A549 (cell line): ENCODE data around the gene WDR82. TPM values are rescaled to one million over a fixed set of nuclear protein-coding genes. Genes with fewer than 3 reads are reported as not detected.
A peak's percentile ranks its signal among the peaks of the same experiment; 100 is the strongest.

Experiments
- ATAC-seq, 2 experiments: fragments of 200-7000 bp in 1 of 2; fragments of >200 bp in 1 of 2; cut with Nextera tagmentation in 1 of 2; cut with Tn5 transposase in 1 of 2; 3 replicates each; pipeline versions ENCODE4 v1.8.0 to v1.9.1; 2018 to 2020; ENCODE audit warnings: mild to moderate bottlenecking in 1 of 2, moderate library complexity in 1 of 2
- CTCF ChIA-PET: fragments of 300-600 bp; sonication (Branson Sonifier 250); formaldehyde crosslinking; extraction: SDS; loops from one replicate; lab custom pipeline; 2021; ENCODE audit warnings: antibody characterized with exemption, inconsistent platforms; lab: Yijun Ruan, JAX
- POLR2A ChIA-PET: fragments of 350-600 bp; formaldehyde crosslinking; extraction: SDS; loops from one replicate; lab custom pipeline; 2021; ENCODE audit warnings: antibody characterized with exemption, inconsistent platforms; lab: Yijun Ruan, JAX
- DNase-seq, 2 experiments: peaks; one replicate each; pipeline versions ENCODE4 v3.0.0 to v3.0.0-alpha.2; 2011 to 2016; ENCODE audit warnings: low read depth in 1 of 2, low spot score in 1 of 2
- FAIRE-seq: peaks from 2 replicates; lab custom pipeline; 2011; peaks lifted over from hg19 to GRCh38; lab: Jason Lieb, UNC
- H3K27ac ChIP-seq, 2 experiments: fragments of >200 bp; sonication (Bioruptor Twin); formaldehyde crosslinking; 3 replicates each; pipeline ENCODE4 v1.5.1; 2016 to 2017
- H3K4me1 ChIP-seq: fragments of >200 bp; sonication (Bioruptor Twin); formaldehyde crosslinking; 3 replicates; pipeline ENCODE4 v1.6.1; 2016
- H3K4me2 ChIP-seq: fragments of >200 bp; sonication (Bioruptor Twin); formaldehyde crosslinking; 3 replicates; pipeline ENCODE4 v1.6.1; 2016
- H3K4me3 ChIP-seq: fragments of >200 bp; sonication (Bioruptor Twin); formaldehyde crosslinking; 3 replicates; pipeline ENCODE4 v1.5.1; 2016
- H3K9me3 ChIP-seq: fragments of >200 bp; sonication (Bioruptor Twin); formaldehyde crosslinking; 3 replicates; pipeline ENCODE4 v1.6.1; 2016
- CEBPB ChIP-seq, 2 experiments: fragments of >200 bp in 1 of 2; sonication (Bioruptor Twin) in 1 of 2; formaldehyde crosslinking in 1 of 2; IDR thresholded peaks; 2 replicates each; pipeline ENCODE4 v1.6.1; 2012 to 2016
- CHD4 ChIP-seq: fragments of 200-600 bp; sonication (generic); IDR thresholded peaks from 2 replicates; pipeline ENCODE4 v1.6.1; 2016; ENCODE audit warnings: antibody characterized with exemption, mild to moderate bottlenecking, borderline replicate concordance
- E2F6 ChIP-seq: IDR thresholded peaks from 2 replicates; pipeline ENCODE4 v1.6.1; 2012; ENCODE audit warnings: low read depth, borderline replicate concordance
- EHMT2 ChIP-seq: fragments of 200-600 bp; sonication (generic); IDR thresholded peaks from 2 replicates; pipeline ENCODE4 v1.6.1; 2016; ENCODE audit warnings: antibody characterized with exemption, low read depth, mild to moderate bottlenecking, moderate library complexity
- HES2 ChIP-seq: fragments of >200 bp; sonication (Bioruptor Twin); formaldehyde crosslinking; IDR thresholded peaks from 2 replicates; pipeline ENCODE4 v1.6.1; 2016
- HEYL ChIP-seq: fragments of 250-450 bp; sonication (Bioruptor Pico); IDR thresholded peaks from 2 replicates; pipeline ENCODE4 v1.8.0; 2021; ENCODE audit warnings: mild to moderate bottlenecking, moderate library complexity
- HOXB5 ChIP-seq: fragments of 250-450 bp; sonication (Bioruptor Pico); IDR thresholded peaks from 2 replicates; pipeline ENCODE4 v1.5.0; 2020; ENCODE audit warnings: mild to moderate bottlenecking, moderate library complexity
- JUN ChIP-seq, 2 experiments: fragments of >200 bp; sonication (Bioruptor Twin); formaldehyde crosslinking; IDR thresholded peaks; 2 replicates in 1 of 2; 3 replicates in 1 of 2; pipeline ENCODE4 v1.6.1; 2016 to 2017
- JUNB ChIP-seq: fragments of >200 bp; sonication (Bioruptor Twin); formaldehyde crosslinking; IDR thresholded peaks from 2 replicates; pipeline ENCODE4 v1.6.1; 2016
- KDM5A ChIP-seq: fragments of 200-600 bp; sonication (generic); IDR thresholded peaks from 2 replicates; pipeline ENCODE4 v1.6.1; 2016; ENCODE audit warnings: antibody characterized with exemption, mild to moderate bottlenecking
- MAFK ChIP-seq: fragments of 450-650 bp; IDR thresholded peaks from 2 replicates; pipeline ENCODE4 v1.6.1; 2014; ENCODE audit not compliant: partially characterized antibody
- MAX ChIP-seq: IDR thresholded peaks from 2 replicates; pipeline ENCODE4 v1.6.1; 2012
- MAZ ChIP-seq: fragments of 150-350 bp; IDR thresholded peaks from 2 replicates; pipeline ENCODE4 v1.6.1; 2014; ENCODE audit warnings: antibody characterized with exemption, low read depth, low read length, borderline replicate concordance
- MYC ChIP-seq: IDR thresholded peaks from 2 replicates; pipeline ENCODE4 v1.6.1; 2012; ENCODE audit warnings: mild to moderate bottlenecking, inconsistent platforms, low read length, improper control_type of control experiment, borderline replicate concordance
- NFE2L2 ChIP-seq: fragments of 150-350 bp; conservative IDR thresholded peaks from 2 replicates; pipeline ENCODE4 v1.6.1; 2014; ENCODE audit warnings: low read length
- PHF8 ChIP-seq: fragments of 200-600 bp; sonication (generic); IDR thresholded peaks from 2 replicates; pipeline ENCODE4 v1.6.1; 2016; ENCODE audit warnings: low read depth, mild to moderate bottlenecking, antibody characterized with exemption, moderate library complexity, borderline replicate concordance
- RCOR1 ChIP-seq: fragments of 150-350 bp; IDR thresholded peaks from 2 replicates; pipeline ENCODE4 v1.6.1; 2014; ENCODE audit warnings: antibody characterized with exemption, low read length, low read depth
- RFX5 ChIP-seq: fragments of 450-650 bp; IDR thresholded peaks from 2 replicates; pipeline ENCODE4 v1.7.1; 2014; ENCODE audit warnings: antibody characterized with exemption, mild to moderate bottlenecking, moderate library complexity
- RNF2 ChIP-seq: fragments of 200-600 bp; sonication (generic); IDR thresholded peaks from 2 replicates; pipeline ENCODE4 v1.6.1; 2016; ENCODE audit warnings: low read depth, mild to moderate bottlenecking, antibody characterized with exemption, moderate library complexity, borderline replicate concordance
- TFCP2L1 ChIP-seq: fragments of 250-450 bp; sonication (Bioruptor Pico); IDR thresholded peaks from 2 replicates; pipeline ENCODE4 v1.5.0; 2021; ENCODE audit warnings: mild to moderate bottlenecking
- TP53 ChIP-seq: fragments of 250-450 bp; sonication (Bioruptor Pico); IDR thresholded peaks from 2 replicates; pipeline ENCODE4 v1.5.0; 2021; ENCODE audit warnings: mild to moderate bottlenecking, moderate library complexity
- ZFP36 ChIP-seq: fragments of 450-650 bp; IDR thresholded peaks from 2 replicates; pipeline ENCODE4 v1.6.1; 2014; ENCODE audit warnings: borderline replicate concordance; ENCODE audit not compliant: partially characterized antibody
- ZNF302 ChIP-seq: fragments of 250-450 bp; sonication (Bioruptor Pico); IDR thresholded peaks from 2 replicates; pipeline ENCODE4 v1.9.0; 2021; ENCODE audit warnings: inconsistent platforms, mild to moderate bottlenecking, moderate library complexity
- WGBS: methylation state at CpG from one replicate; pipeline ENCODE4 v1.1.6; 2017; ENCODE audit errors: missing lambda C conversion rate; 5-methylcytosine and 5-hydroxymethylcytosine counted together
- polyA plus RNA-seq, 4 experiments: library from polyadenylated mRNA; depleted of rRNA in 3 of 4; stranded (reverse); fragments of >200 nt; fragmentation: RNase III in 1 of 4; extraction: RNeasy Plus Mini Kit Qiagen cat#74134 plus additional on column Dnase treatment in 1 of 4; gene quantifications; 2 replicates in 3 of 4; 3 replicates in 1 of 4; pipeline ENCODE4 v1.2.3, GENCODE V29; 2011 to 2017

Gene WDR82
- polyA plus RNA-seq, 2 of the 4 experiments (the other 2 are of a cell fraction), result 50.6 to 52.7 TPM

- TF ChIP-seq JUNB (no peak), E2F6 (no peak), HES2 (no peak), NFE2L2 (no peak), MAX (peak; percentile 13), MYC (no peak)
Measured at GRCh38 chr3:52278510-52279069, at the start of gene WDR82 (continued).

GRCh38 chr3:52327486-52328290 lies 49.2 kb upstream of the WDR82 start:
- Histone ChIP-seq H3K27ac (no peak overlapping the region), H3K4me2 (no peak overlapping the region), H3K4me1 (no peaks in the 10 kb centered on the region), H3K4me3 (no peak overlapping the region), H3K9me3 (no peaks in the 10 kb centered on the region)
- CTCF ChIA-PET, result interaction anchor here (0.7 to 6.9 kb wide), 6 partner anchors 12 to 108 kb away, joined by 3 to 56 read pairs (median 5); no protein-coding TSS in a partner anchor
- no peak for TF ChIP-seq MAZ
- no peak for TF ChIP-seq CEBPB (IDR thresholded peaks at IDR 0.05)
- TF ChIP-seq HEYL, result no peak
- TF ChIP-seq KDM5A, result no peak
- no peak for TF ChIP-seq JUN (IDR thresholded peaks at IDR 0.05)
- TF ChIP-seq RFX5, result no peak
- TF ChIP-seq RCOR1, result no peak
- no peak for TF ChIP-seq HES2
- TF ChIP-seq HOXB5 (CRISPR knock-in tag), result no peak
- no peak for TF ChIP-seq EHMT2
- no peak for TF ChIP-seq MAFK
- no peak for TF ChIP-seq CHD4
- TF ChIP-seq TFCP2L1 (CRISPR knock-in tag), result no peak
- no peak for TF ChIP-seq PHF8
- no peak for TF ChIP-seq ZFP36
- TF ChIP-seq TP53 (CRISPR knock-in tag), result no peak
- TF ChIP-seq ZNF302 (CRISPR knock-in tag), result no peak
- DNase-seq, result no peak
- no peak for FAIRE-seq
- 41% methylated on average over 2 of the region's 5 CpGs for WGBS
- ATAC-seq, result no peak
- POLR2A ChIA-PET, result no interaction called here

GRCh38 chr3:52326976-52327375 lies 48.5 kb upstream of the WDR82 start:
- H3K4me2 ChIP-seq, result no peak overlapping the region
- DNase-seq (no peak), FAIRE-seq (no peak), ATAC-seq (no peak)
- no peak overlapping the region for H3K27ac ChIP-seq
- TF ChIP-seq RNF2 (no peak), MAX (no peak)
- no peaks in the 10 kb centered on the region for H3K4me1 ChIP-seq
- H3K9me3 ChIP-seq, result no peaks in the 10 kb centered on the region
- 64% methylated on average over 4 of the region's 6 CpGs for WGBS
- ChIA-PET POLR2A (no interaction called here), CTCF (interaction anchor here (1.4 to 6.9 kb wide), 4 partner anchors 13 to 107 kb away, joined by 4 to 56 read pairs (median 7); no protein-coding TSS in a partner anchor)
- no peak overlapping the region for H3K4me3 ChIP-seq
